ENCODE measurements around the gene BMPR1B.

BMPR1B gene

GRCh38 chr4:95180531-95181242, 422.9 kb downstream of the BMPR1B start:
- Histone ChIP-seq H3K27ac (no peak overlapping the region), H3K4me3 (no peak overlapping the region)
- DNase-seq (ENCODE audit: low spot score): no peak
- TF ChIP-seq, protein P1, sequence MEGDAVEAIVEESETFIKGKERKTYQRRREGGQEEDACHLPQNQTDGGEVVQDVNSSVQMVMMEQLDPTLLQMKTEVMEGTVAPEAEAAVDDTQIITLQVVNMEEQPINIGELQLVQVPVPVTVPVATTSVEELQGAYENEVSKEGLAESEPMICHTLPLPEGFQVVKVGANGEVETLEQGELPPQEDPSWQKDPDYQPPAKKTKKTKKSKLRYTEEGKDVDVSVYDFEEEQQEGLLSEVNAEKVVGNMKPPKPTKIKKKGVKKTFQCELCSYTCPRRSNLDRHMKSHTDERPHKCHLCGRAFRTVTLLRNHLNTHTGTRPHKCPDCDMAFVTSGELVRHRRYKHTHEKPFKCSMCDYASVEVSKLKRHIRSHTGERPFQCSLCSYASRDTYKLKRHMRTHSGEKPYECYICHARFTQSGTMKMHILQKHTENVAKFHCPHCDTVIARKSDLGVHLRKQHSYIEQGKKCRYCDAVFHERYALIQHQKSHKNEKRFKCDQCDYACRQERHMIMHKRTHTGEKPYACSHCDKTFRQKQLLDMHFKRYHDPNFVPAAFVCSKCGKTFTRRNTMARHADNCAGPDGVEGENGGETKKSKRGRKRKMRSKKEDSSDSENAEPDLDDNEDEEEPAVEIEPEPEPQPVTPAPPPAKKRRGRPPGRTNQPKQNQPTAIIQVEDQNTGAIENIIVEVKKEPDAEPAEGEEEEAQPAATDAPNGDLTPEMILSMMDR (IDR thresholded peaks at IDR 0.05): no peak

DNA sequence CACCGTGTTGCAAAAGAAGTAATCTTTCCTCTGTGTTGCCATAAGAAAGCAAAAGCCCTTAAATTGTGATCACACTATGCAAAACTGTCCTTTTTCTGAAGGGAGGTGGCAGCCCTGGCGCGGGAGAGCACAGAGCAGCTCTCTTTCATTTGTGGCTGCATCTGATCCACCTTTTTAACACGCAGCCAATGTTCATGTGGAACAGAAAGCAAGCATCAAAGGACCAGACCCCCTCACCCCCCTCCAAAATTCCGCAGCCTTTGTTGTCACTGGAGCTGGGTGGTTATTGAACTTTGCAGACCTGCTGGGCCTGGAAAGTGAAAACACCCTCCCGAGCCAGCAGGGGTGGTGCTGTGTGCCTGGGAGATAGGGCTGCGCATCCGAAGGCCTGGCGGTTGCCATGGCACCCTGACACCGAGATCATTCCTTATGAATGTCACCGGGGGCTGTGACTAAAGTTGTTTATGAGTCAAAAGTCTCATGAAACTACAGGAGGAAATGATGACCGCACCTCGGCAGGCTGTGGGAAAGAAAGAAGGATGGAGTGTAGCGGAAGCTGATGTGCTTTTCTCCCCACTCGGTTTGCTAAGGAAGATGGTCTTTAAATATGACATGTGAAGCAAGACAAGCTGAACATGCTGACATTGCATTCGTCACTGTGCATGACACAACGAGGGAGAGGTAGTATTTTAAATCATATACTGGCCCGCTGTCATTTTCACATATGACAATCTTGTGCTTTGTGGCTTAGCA, 423.7 kb downstream of the BMPR1B start:
- Histone ChIP-seq H3K4me3 (no peak overlapping the region), H3K27ac (no peak overlapping the region)
- TF ChIP-seq, protein P1 (IDR thresholded peaks at IDR 0.05): no peak
- DNase-seq (ENCODE audit: low spot score): no peak

GRCh38 chr4:95181996-95182306, 424.2 kb downstream of the BMPR1B start:
- no peak for DNase-seq (ENCODE audit: low spot score)
- TF ChIP-seq, protein P1 (IDR thresholded peaks at IDR 0.05): no peak
- H3K27ac ChIP-seq: no peak overlapping the region
- H3K4me3 ChIP-seq: no peak overlapping the region

GRCh38 chr4:95183656-95184408, 426.1 kb downstream of the BMPR1B start:
- H3K27ac ChIP-seq: no peak overlapping the region
- no peak overlapping the region for H3K4me3 ChIP-seq
- no peak for DNase-seq (ENCODE audit: low spot score)
- TF ChIP-seq, protein P1 (IDR thresholded peaks at IDR 0.05): no peak

DNA sequence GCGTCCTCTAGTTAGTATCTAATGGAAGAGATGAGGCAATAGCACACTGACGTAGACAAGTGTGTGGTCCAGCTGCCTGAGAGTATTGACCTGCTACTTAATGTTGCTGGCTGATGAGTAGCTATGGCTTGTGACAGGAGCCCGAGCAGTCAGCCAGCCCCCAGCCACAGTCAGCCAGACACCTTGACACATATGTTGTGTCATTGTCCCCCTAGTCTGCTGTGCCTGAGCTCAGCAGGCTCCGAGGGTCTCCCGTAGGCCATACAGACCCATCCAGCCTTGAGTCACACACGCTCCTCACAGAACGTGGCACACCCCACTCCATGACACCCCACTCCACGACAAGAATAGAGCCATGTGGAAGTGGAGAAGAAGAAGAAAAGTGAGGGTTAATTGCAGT, 428.9 kb downstream of the BMPR1B start:
- Histone ChIP-seq H3K4me3 (no peak overlapping the region), H3K27ac (no peak overlapping the region)
- DNase-seq (ENCODE audit: low spot score): no peak
- TF ChIP-seq, protein P1 (IDR thresholded peaks at IDR 0.05): no peak

- no peak overlapping the region for H3K4me3 ChIP-seq
- TF ChIP-seq, protein P1 (IDR thresholded peaks at IDR 0.05): no peak
- no peak for DNase-seq (ENCODE audit: low spot score)
- H3K27ac ChIP-seq: no peak overlapping the region
These were observed 431.1 kb downstream of the BMPR1B start for GRCh38 chr4:95188701-95189370.

Measured in coronary artery (tissue), 2 donors.